Measurements from ENCODE around the gene TSTD2.
"Not testable (repeated sequence)": the region's sequence is repeated elsewhere in the genome, so short reads cannot be mapped to it uniquely, and the experiment has no call there.

The TSTD2 gene

GRCh38 chr9:97629156-97629555 lies 4.0 kb downstream of the TSTD2 start:
- no peak for DNase-seq

- DNase-seq, result no peak
These were observed 4.5 kb downstream of the TSTD2 start for GRCh38 chr9:97628668-97629067.

GRCh38 chr9:97627624-97628023 lies 5.5 kb downstream of the TSTD2 start:
- no peak for DNase-seq

- no peak for DNase-seq
These were observed 7.5 kb downstream of the TSTD2 start for GRCh38 chr9:97625620-97626019.

- no peak for DNase-seq
These were observed 9.2 kb downstream of the TSTD2 start for GRCh38 chr9:97623946-97624345.

GRCh38 chr9:97622483-97622882 lies 10.7 kb downstream of the TSTD2 start:
- not testable (repeated sequence) for DNase-seq

GRCh38 chr9:97620063-97620462 lies 13.1 kb downstream of the TSTD2 start:
- DNase-seq, result not testable (repeated sequence)

GRCh38 chr9:97617939-97618416 lies 15.2 kb downstream of the TSTD2 start:
- no peak for DNase-seq

- DNase-seq, result peak; percentile 53
These were observed 17.6 kb downstream of the TSTD2 start for GRCh38 chr9:97615439-97616072.

- no peak for DNase-seq
These were observed 28.1 kb downstream of the TSTD2 start for GRCh38 chr9:97604901-97605645.

- DNase-seq, result no peak
These were observed 30.7 kb downstream of the TSTD2 start for GRCh38 chr9:97602430-97602829.

- DNase-seq, result no peak
These were observed 31.8 kb downstream of the TSTD2 start for GRCh38 chr9:97601228-97601898.

GRCh38 chr9:97600531-97601227 lies 32.5 kb downstream of the TSTD2 start:
- no peak for DNase-seq

GRCh38 chr9:97599314-97599846 lies 33.8 kb downstream of the TSTD2 start:
- no peak for DNase-seq

GRCh38 chr9:97598461-97599288 lies 34.5 kb downstream of the TSTD2 start:
- DNase-seq, result peak; percentile 68

- no peak for DNase-seq
These were observed 36.3 kb downstream of the TSTD2 start for GRCh38 chr9:97596906-97597305.

- peak; percentile 49 for DNase-seq
These were observed 38.7 kb downstream of the TSTD2 start for GRCh38 chr9:97594381-97594921.

- no peak for DNase-seq
These were observed 39.2 kb downstream of the TSTD2 start for GRCh38 chr9:97593960-97594359.

- no peak for DNase-seq
These were observed 41.0 kb downstream of the TSTD2 start for GRCh38 chr9:97592126-97592525.

GRCh38 chr9:97591535-97591934 lies 41.6 kb downstream of the TSTD2 start:
- no peak for DNase-seq

GRCh38 chr9:97586909-97587308 lies 46.3 kb downstream of the TSTD2 start:
- DNase-seq, result not testable (repeated sequence)

- DNase-seq, result not testable (repeated sequence)
These were observed 48.4 kb downstream of the TSTD2 start for GRCh38 chr9:97584778-97585177.
